ENCODE results near the gene FAM171A1.

- peak; percentile 49 for TF ChIP-seq POLR2A (IDR thresholded peaks at IDR 0.05; ENCODE audit: low read length)
- TF ChIP-seq GATA1 (IDR thresholded peaks at IDR 0.05; ENCODE audit: low read depth, low read length) = no peak
Measured at GRCh38 chr10:15168291-15168785, 202.8 kb downstream of the FAM171A1 start, which contains the start of gene NMT2.

Measured in erythroblast (primary cell).